A673 (cell line): ENCODE measurements around the gene SLC18A2.

Experiments
- EZH2 ChIP-seq: fragments of 200-600 bp; sonication (generic); IDR thresholded peaks from 2 replicates; pipeline ENCODE4 v1.6.1; 2017; ENCODE audit warnings: borderline replicate concordance, low read depth, mild to moderate bottlenecking, mixed read lengths, antibody characterized with exemption, low read length; ENCODE audit not compliant: poor library complexity, severe bottlenecking
- TF ChIP-seq, protein P1 (sequence below): fragments of 300-800, 200-600 bp; sonication (generic); conservative IDR thresholded peaks from 2 replicates; pipeline ENCODE4 v1.5.1; 2017; ENCODE audit warnings: low read depth, mild to moderate bottlenecking, antibody characterized with exemption, low read length, moderate library complexity, mixed read lengths

DNA sequence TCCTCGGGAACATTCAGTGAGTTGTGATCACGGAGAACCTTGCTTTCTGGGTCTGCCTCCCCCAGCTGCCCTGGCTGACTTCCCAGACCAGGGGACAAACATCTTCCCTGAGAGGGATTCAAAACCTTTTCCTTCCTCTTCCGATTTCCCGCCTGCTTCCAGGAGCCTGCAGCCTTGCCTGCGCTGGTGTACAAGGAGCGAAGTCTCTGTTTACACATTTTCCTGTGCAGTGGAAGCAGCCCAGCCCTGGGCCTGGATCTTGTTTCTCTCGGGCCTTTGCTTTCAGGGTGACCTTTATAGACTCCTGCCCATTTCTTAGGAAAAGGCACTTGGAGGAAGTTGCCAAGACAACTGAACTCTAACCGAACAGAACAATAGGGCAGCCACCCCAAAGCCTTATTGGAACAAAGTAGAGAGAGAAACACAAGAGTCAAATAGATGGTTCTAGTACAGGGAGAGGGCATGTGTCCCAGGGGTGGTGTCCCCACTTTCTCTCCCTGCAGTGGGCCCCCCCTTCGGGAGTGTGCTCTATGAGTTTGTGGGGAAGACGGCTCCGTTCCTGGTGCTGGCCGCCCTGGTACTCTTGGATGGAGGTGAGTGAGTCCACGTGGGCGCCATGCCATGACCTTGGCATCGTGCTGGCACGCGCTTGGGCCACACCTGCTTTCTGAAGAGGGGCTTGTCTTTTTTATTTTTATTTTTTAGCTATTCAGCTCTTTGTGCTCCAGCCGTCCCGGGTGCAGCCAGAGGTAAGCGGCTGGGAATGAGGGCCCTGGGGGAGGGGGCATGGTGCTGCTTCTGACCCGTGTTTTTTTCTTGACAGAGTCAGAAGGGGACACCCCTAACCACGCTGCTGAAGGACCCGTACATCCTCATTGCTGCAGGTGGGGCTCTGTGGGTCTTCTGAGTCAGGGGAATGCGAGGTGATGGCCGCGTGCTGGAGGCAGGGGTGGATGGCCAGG lies 14.1 kb downstream of the SLC18A2 start:
- TF ChIP-seq, protein P1, sequence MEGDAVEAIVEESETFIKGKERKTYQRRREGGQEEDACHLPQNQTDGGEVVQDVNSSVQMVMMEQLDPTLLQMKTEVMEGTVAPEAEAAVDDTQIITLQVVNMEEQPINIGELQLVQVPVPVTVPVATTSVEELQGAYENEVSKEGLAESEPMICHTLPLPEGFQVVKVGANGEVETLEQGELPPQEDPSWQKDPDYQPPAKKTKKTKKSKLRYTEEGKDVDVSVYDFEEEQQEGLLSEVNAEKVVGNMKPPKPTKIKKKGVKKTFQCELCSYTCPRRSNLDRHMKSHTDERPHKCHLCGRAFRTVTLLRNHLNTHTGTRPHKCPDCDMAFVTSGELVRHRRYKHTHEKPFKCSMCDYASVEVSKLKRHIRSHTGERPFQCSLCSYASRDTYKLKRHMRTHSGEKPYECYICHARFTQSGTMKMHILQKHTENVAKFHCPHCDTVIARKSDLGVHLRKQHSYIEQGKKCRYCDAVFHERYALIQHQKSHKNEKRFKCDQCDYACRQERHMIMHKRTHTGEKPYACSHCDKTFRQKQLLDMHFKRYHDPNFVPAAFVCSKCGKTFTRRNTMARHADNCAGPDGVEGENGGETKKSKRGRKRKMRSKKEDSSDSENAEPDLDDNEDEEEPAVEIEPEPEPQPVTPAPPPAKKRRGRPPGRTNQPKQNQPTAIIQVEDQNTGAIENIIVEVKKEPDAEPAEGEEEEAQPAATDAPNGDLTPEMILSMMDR = no peak
- TF ChIP-seq EZH2 = no peak
